PC-3 (cell line): ENCODE results near the gene SDK1. TPM values are rescaled to one million over a fixed set of nuclear protein-coding genes. Genes with fewer than 3 reads are reported as not detected.

Experiments
- ATAC-seq: fragments of 200-7000 bp; cut with Tn5 transposase; 2 replicates; pipeline ENCODE4 v1.9.1; 2020; ENCODE audit warnings: mild to moderate bottlenecking, moderate library complexity
- BruUV-seq: library from RNA; stranded (reverse); fragments of 400-500 nt; replicated peaks from 2 replicates; lab custom pipeline; 2021; lab: Mats Ljungman, UMichigan
- CTCF ChIA-PET: fragments of 300-600 bp; sonication (Branson Sonifier 250); formaldehyde crosslinking; loops from one replicate; lab custom pipeline; 2022; ENCODE audit warnings: antibody characterized with exemption; lab: Charles Lee
- POLR2A ChIA-PET: fragments of 300-600 bp; sonication (Branson Sonifier 250); formaldehyde crosslinking; loops from one replicate; lab custom pipeline; 2022; ENCODE audit warnings: antibody characterized with exemption; ENCODE audit not compliant: unreplicated experiment; lab: Charles Lee
- DNase-seq: peaks from one replicate; pipeline ENCODE4 v3.0.0-alpha.2; 2015
- H2AFZ ChIP-seq: fragments of 300-600 bp; sonication (generic); 2 replicates; pipeline ENCODE4 v1.6.0; 2016; ENCODE audit warnings: antibody characterized with exemption, low read length
- H3F3A ChIP-seq: fragments of 300-600 bp; sonication (generic); one replicate; pipeline ENCODE4 v1.6.0; 2017; ENCODE audit warnings: antibody characterized with exemption, low read length, control low read depth, mild to moderate bottlenecking; ENCODE audit not compliant: unreplicated experiment
- H3K27ac ChIP-seq: fragments of 300-600 bp; sonication (generic); 2 replicates; pipeline ENCODE4 v1.5.1; 2016; ENCODE audit warnings: mild to moderate bottlenecking, low read length
- H3K27me3 ChIP-seq: fragments of 300-600 bp; sonication (generic); 2 replicates; pipeline ENCODE4 v1.6.1; 2016; ENCODE audit warnings: low read length, mixed read lengths
- H3K36me3 ChIP-seq: fragments of 300-600 bp; sonication (generic); 2 replicates; pipeline ENCODE4 v1.6.1; 2016; ENCODE audit warnings: low read depth, mixed run types, low read length, mixed read lengths
- H3K4me1 ChIP-seq: fragments of 300-600 bp; sonication (generic); 2 replicates; pipeline ENCODE4 v1.5.1; 2016; ENCODE audit warnings: low read length; ENCODE audit not compliant: insufficient read depth
- H3K4me2 ChIP-seq: fragments of 300-600 bp; sonication (generic); 2 replicates; pipeline ENCODE4 v1.6.0; 2016; ENCODE audit warnings: low read length
- H3K4me3 ChIP-seq: fragments of 300-600 bp; sonication (generic); 2 replicates; pipeline ENCODE4 v1.5.1; 2016; ENCODE audit warnings: mild to moderate bottlenecking, low read length, mixed read lengths
- H3K79me2 ChIP-seq: fragments of 300-600 bp; sonication (generic); 2 replicates; pipeline ENCODE4 v1.6.1; 2017; ENCODE audit warnings: low read length, mixed read lengths
- H3K9ac ChIP-seq: fragments of 300-600 bp; sonication (generic); 2 replicates; pipeline ENCODE4 v1.6.0; 2016; ENCODE audit warnings: mild to moderate bottlenecking, low read length
- H3K9me2 ChIP-seq: fragments of 300-600 bp; sonication (generic); replicated peaks from 2 replicates; pipeline ENCODE4 v1.6.1; 2016; ENCODE audit warnings: mixed run types, low read length, mixed read lengths
- H3K9me3 ChIP-seq: fragments of 300-600 bp; sonication (generic); 2 replicates; pipeline ENCODE4 v1.6.1; 2016; ENCODE audit warnings: low read length, mixed read lengths
- H4K20me1 ChIP-seq: fragments of 300-600 bp; sonication (generic); 2 replicates; pipeline ENCODE4 v1.6.1; 2016; ENCODE audit warnings: low read length, mixed read lengths
- EZH2 ChIP-seq: fragments of 300-600 bp; sonication (generic); IDR thresholded peaks from one replicate; pipeline ENCODE4 v1.6.1; 2017; ENCODE audit warnings: antibody characterized with exemption, mild to moderate bottlenecking, low read length; ENCODE audit not compliant: unreplicated experiment
- EZH2phosphoT487 ChIP-seq: fragments of 300-600 bp; sonication (generic); IDR thresholded peaks from 2 replicates; pipeline ENCODE4 v1.6.1; 2018; ENCODE audit warnings: mild to moderate bottlenecking, antibody characterized with exemption, low read length, borderline replicate concordance
- intact Hi-C: fragments of 100-400 bp; cut with micrococcal nuclease; formaldehyde crosslinking; loops from 2 replicates; pipeline ENCODE4 v1.9.0; 2023
- total RNA-seq: library from RNA; depleted of rRNA; stranded (reverse); fragments of >200 nt; gene quantifications from 2 replicates; pipeline ENCODE4 v1.2.3, GENCODE V29; 2014
- TF ChIP-seq, protein P1 (sequence below): fragments of 300-600 bp; sonication (generic); conservative IDR thresholded peaks from 2 replicates; pipeline ENCODE4 v1.5.1; 2017; ENCODE audit warnings: antibody characterized with exemption, low read depth, mild to moderate bottlenecking, low read length

The SDK1 gene
- total RNA-seq, 1 experiment from 2014 or later: 2.8 TPM

DNA sequence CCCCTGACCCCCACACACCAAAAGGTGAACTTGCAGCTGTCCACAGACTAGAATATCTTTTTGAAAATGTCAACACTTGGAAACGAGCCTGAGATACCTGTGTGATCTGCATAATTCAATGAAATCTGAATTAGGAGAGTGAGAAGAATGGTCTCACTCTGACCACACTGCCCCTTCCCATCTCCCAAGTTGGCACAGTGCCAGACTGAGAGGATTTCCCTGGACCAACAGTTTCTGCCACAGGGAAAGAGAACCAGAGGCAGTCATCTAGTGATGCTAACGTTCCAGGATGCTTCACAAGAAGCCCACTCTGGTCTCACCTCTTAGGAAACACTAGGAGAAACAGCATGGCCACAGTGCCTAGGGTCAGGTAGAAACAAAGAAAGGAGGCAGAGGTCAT is 479.0 kb downstream of the SDK1 start:
- intact Hi-C loops: no loop called here
- no peaks in the 10 kb centered on the region for H3K79me2 ChIP-seq
- CTCF ChIA-PET: no interaction called here
- H3K4me3 ChIP-seq: no peak overlapping the region
- H3F3A ChIP-seq: no peaks in the 10 kb centered on the region
- no peak overlapping the region for H3K9ac ChIP-seq
- no peaks in the 10 kb centered on the region for H3K9me2 ChIP-seq
- no peak overlapping the region for H3K4me2 ChIP-seq
- no peaks in the 10 kb centered on the region for H3K27me3 ChIP-seq
- no peaks in the 10 kb centered on the region; the same call in 1 of the 2 replicates for H3K36me3 ChIP-seq
- no peaks in the 10 kb centered on the region; the same call in 1 of the 2 replicates for H3K9me3 ChIP-seq
- no peak for DNase-seq
- no peak overlapping the region for H3K27ac ChIP-seq
- no TSS peak for BruUV-seq
- H4K20me1 ChIP-seq: no peaks in the 10 kb centered on the region
- no peak overlapping the region for H2AFZ ChIP-seq
- H3K4me1 ChIP-seq: no peaks in the 10 kb centered on the region
- TF ChIP-seq EZH2 (no peak), EZH2phosphoT487 (no peak)
- TF ChIP-seq, protein P1, sequence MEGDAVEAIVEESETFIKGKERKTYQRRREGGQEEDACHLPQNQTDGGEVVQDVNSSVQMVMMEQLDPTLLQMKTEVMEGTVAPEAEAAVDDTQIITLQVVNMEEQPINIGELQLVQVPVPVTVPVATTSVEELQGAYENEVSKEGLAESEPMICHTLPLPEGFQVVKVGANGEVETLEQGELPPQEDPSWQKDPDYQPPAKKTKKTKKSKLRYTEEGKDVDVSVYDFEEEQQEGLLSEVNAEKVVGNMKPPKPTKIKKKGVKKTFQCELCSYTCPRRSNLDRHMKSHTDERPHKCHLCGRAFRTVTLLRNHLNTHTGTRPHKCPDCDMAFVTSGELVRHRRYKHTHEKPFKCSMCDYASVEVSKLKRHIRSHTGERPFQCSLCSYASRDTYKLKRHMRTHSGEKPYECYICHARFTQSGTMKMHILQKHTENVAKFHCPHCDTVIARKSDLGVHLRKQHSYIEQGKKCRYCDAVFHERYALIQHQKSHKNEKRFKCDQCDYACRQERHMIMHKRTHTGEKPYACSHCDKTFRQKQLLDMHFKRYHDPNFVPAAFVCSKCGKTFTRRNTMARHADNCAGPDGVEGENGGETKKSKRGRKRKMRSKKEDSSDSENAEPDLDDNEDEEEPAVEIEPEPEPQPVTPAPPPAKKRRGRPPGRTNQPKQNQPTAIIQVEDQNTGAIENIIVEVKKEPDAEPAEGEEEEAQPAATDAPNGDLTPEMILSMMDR: no peak
- POLR2A ChIA-PET: no interaction called here
- no peak for ATAC-seq

DNA sequence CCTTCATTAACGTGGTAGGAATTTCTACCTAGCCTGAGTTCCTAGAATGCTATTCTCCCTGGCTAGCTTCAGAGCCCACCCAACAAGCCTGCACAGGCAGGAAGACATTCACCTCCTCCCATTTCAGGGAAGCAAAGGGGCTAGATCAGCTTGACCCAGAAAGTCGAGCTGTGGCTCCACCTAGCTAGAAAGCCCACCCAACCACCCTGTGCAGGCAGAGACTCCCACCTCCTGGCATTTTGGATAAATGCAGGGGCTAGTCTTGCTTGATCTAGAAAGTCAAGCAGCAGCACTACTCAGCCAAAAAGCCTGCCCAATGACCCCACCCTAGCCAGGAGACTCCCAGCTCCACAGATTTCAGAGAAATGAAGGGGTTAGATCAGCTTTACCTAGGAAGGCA is 479.5 kb downstream of the SDK1 start:
- CTCF ChIA-PET: no interaction called here
- BruUV-seq: no TSS peak
- Histone ChIP-seq H3F3A (no peaks in the 10 kb centered on the region), H3K27me3 (no peaks in the 10 kb centered on the region), H3K9ac (no peak overlapping the region), H3K79me2 (no peaks in the 10 kb centered on the region), H4K20me1 (no peaks in the 10 kb centered on the region), H3K4me2 (no peak overlapping the region), H2AFZ (no peak overlapping the region), H3K9me2 (no peaks in the 10 kb centered on the region), H3K27ac (no peak overlapping the region), H3K4me3 (no peak overlapping the region), H3K4me1 (no peaks in the 10 kb centered on the region), H3K36me3 (no peaks in the 10 kb centered on the region; the same call in 1 of the 2 replicates), H3K9me3 (no peaks in the 10 kb centered on the region; the same call in 1 of the 2 replicates)
- ATAC-seq (no peak), DNase-seq (no peak)
- intact Hi-C loops: no loop called here
- POLR2A ChIA-PET: no interaction called here
- TF ChIP-seq EZH2 (no peak), EZH2phosphoT487 (no peak)
- TF ChIP-seq, protein P1: no peak

DNA sequence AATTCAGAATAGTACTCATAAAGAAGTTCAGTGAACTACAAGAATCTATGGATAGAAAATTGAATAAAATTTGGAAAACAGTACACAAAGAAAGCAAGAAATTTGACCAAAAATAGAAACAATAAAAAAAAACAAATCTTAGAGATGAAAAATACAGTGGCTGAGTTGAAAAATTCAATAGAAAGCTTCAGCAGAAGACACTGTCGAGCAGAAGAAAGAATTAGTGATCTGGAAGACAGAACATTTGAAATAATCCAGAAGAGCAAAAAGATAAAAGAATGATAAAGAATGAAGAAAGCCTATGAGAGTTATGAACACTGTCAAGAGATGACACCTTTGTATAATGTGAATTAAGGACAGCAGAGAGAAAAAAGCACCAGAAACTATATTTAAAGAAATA is 480.6 kb downstream of the SDK1 start:
- DNase-seq (no peak), ATAC-seq (no peak)
- Histone ChIP-seq H3K27ac (no peak overlapping the region), H3K9ac (no peak overlapping the region), H3K9me3 (no peaks in the 10 kb centered on the region; the same call in 1 of the 2 replicates), H3K79me2 (no peaks in the 10 kb centered on the region), H4K20me1 (no peaks in the 10 kb centered on the region), H3K4me1 (no peaks in the 10 kb centered on the region), H2AFZ (no peak overlapping the region), H3K4me3 (no peak overlapping the region), H3K9me2 (no peaks in the 10 kb centered on the region), H3F3A (no peaks in the 10 kb centered on the region), H3K36me3 (no peaks in the 10 kb centered on the region; the same call in 1 of the 2 replicates), H3K27me3 (peaks cover 4% of the 10 kb centered on the region; the same call in 1 of the 2 replicates), H3K4me2 (no peak overlapping the region)
- ChIA-PET POLR2A (no interaction called here), CTCF (no interaction called here)
- intact Hi-C loops: no loop called here
- TF ChIP-seq, protein P1: no peak
- TF ChIP-seq EZH2 (no peak), EZH2phosphoT487 (no peak)
- BruUV-seq: no TSS peak
